SK-N-SH treated with all-trans-retinoic acid at 6 μM for 48 hours (cell line): Measurements from ENCODE around the gene ZNF618.

ENCODE experiments used
- ARNTL ChIP-seq: fragments of 450-650 bp; formaldehyde crosslinking; IDR thresholded peaks from 2 replicates; pipeline ENCODE4 v1.5.0; 2020; ENCODE audit warnings: low read depth, mild to moderate bottlenecking, moderate library complexity, borderline replicate concordance
- BACH2 ChIP-seq: fragments of 250-450 bp; sonication (Bioruptor Pico); IDR thresholded peaks from 2 replicates; pipeline ENCODE4 v1.9.0; 2021; ENCODE audit warnings: mild to moderate bottlenecking, borderline replicate concordance
- CSDC2 ChIP-seq: fragments of 250-450 bp; sonication (Bioruptor Pico); IDR thresholded peaks from 2 replicates; pipeline ENCODE4 v1.5.0; 2020; ENCODE audit warnings: mild to moderate bottlenecking, moderate library complexity
- RARB ChIP-seq: fragments of 250-450 bp; sonication (Bioruptor Pico); IDR thresholded peaks from 2 replicates; pipeline ENCODE4 v1.8.0; 2021; ENCODE audit warnings: mild to moderate bottlenecking, moderate library complexity
- ZNF70 ChIP-seq: fragments of 450-650 bp; formaldehyde crosslinking; IDR thresholded peaks from 2 replicates; pipeline ENCODE4 v1.5.0; 2020; ENCODE audit warnings: mild to moderate bottlenecking, moderate library complexity
- TF ChIP-seq, protein P1 (sequence below): fragments of 250-450 bp; sonication (Bioruptor Pico); IDR thresholded peaks from 2 replicates; pipeline ENCODE4 v1.5.1; 2020; ENCODE audit warnings: low read depth, mild to moderate bottlenecking, moderate library complexity
- TF ChIP-seq, protein P2 (sequence below): fragments of 250-450 bp; sonication (Bioruptor Pico); IDR thresholded peaks from 2 replicates; pipeline ENCODE4 v1.5.1; 2021; ENCODE audit warnings: mild to moderate bottlenecking, moderate library complexity
- TF ChIP-seq, protein P3 (sequence below): fragments of 250-450 bp; sonication (Bioruptor Pico); IDR thresholded peaks from 2 replicates; pipeline ENCODE4 v1.5.0; 2020; ENCODE audit warnings: mild to moderate bottlenecking, moderate library complexity
- TF ChIP-seq, protein P4 (sequence below): fragments of 250-450 bp; sonication (Bioruptor Pico); IDR thresholded peaks from 2 replicates; pipeline ENCODE4 v1.8.0; 2020; ENCODE audit warnings: mild to moderate bottlenecking, moderate library complexity, borderline replicate concordance

DNA sequence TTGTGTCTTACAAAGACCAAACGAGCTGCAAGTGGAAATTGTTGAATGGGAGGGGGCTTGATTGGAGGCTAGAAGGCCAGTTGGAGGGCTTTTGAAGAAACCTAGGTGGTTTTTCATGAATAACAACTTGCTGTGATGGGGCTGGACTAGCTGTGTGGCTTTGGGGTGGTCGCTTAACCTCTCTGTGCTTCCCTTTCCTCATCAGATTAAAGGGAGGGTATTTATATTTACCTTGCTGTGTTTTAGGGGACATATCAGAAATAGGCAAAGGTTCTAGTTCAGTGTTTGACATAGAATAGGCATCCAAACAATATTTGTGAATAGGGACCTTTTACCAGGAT, 74.9 kb downstream of the ZNF618 start:
- TF ChIP-seq BACH2 = no peak
- TF ChIP-seq, protein P1, sequence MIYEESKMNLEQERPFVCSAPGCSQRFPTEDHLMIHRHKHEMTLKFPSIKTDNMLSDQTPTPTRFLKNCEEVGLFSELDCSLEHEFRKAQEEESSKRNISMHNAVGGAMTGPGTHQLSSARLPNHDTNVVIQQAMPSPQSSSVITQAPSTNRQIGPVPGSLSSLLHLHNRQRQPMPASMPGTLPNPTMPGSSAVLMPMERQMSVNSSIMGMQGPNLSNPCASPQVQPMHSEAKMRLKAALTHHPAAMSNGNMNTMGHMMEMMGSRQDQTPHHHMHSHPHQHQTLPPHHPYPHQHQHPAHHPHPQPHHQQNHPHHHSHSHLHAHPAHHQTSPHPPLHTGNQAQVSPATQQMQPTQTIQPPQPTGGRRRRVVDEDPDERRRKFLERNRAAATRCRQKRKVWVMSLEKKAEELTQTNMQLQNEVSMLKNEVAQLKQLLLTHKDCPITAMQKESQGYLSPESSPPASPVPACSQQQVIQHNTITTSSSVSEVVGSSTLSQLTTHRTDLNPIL (CRISPR knock-in tag) = no peak
- TF ChIP-seq, protein P2, sequence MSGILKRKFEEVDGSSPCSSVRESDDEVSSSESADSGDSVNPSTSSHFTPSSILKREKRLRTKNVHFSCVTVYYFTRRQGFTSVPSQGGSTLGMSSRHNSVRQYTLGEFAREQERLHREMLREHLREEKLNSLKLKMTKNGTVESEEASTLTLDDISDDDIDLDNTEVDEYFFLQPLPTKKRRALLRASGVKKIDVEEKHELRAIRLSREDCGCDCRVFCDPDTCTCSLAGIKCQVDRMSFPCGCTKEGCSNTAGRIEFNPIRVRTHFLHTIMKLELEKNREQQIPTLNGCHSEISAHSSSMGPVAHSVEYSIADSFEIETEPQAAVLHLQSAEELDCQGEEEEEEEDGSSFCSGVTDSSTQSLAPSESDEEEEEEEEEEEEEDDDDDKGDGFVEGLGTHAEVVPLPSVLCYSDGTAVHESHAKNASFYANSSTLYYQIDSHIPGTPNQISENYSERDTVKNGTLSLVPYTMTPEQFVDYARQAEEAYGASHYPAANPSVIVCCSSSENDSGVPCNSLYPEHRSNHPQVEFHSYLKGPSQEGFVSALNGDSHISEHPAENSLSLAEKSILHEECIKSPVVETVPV (CRISPR knock-in tag) = no peak
- no peak for TF ChIP-seq CSDC2 (CRISPR knock-in tag)
- TF ChIP-seq RARB (CRISPR knock-in tag) = no peak
- no peak for TF ChIP-seq ZNF70
- TF ChIP-seq, protein P3, sequence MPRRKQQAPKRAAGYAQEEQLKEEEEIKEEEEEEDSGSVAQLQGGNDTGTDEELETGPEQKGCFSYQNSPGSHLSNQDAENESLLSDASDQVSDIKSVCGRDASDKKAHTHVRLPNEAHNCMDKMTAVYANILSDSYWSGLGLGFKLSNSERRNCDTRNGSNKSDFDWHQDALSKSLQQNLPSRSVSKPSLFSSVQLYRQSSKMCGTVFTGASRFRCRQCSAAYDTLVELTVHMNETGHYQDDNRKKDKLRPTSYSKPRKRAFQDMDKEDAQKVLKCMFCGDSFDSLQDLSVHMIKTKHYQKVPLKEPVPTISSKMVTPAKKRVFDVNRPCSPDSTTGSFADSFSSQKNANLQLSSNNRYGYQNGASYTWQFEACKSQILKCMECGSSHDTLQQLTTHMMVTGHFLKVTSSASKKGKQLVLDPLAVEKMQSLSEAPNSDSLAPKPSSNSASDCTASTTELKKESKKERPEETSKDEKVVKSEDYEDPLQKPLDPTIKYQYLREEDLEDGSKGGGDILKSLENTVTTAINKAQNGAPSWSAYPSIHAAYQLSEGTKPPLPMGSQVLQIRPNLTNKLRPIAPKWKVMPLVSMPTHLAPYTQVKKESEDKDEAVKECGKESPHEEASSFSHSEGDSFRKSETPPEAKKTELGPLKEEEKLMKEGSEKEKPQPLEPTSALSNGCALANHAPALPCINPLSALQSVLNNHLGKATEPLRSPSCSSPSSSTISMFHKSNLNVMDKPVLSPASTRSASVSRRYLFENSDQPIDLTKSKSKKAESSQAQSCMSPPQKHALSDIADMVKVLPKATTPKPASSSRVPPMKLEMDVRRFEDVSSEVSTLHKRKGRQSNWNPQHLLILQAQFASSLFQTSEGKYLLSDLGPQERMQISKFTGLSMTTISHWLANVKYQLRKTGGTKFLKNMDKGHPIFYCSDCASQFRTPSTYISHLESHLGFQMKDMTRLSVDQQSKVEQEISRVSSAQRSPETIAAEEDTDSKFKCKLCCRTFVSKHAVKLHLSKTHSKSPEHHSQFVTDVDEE = no peak
- no peak for TF ChIP-seq ARNTL (CRISPR knock-in tag)
- TF ChIP-seq, protein P4, sequence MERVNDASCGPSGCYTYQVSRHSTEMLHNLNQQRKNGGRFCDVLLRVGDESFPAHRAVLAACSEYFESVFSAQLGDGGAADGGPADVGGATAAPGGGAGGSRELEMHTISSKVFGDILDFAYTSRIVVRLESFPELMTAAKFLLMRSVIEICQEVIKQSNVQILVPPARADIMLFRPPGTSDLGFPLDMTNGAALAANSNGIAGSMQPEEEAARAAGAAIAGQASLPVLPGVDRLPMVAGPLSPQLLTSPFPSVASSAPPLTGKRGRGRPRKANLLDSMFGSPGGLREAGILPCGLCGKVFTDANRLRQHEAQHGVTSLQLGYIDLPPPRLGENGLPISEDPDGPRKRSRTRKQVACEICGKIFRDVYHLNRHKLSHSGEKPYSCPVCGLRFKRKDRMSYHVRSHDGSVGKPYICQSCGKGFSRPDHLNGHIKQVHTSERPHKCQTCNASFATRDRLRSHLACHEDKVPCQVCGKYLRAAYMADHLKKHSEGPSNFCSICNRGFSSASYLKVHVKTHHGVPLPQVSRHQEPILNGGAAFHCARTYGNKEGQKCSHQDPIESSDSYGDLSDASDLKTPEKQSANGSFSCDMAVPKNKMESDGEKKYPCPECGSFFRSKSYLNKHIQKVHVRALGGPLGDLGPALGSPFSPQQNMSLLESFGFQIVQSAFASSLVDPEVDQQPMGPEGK (CRISPR knock-in tag) = no peak
